ENCODE results near the gene WDR75. TPM values are rescaled to one million over a fixed set of nuclear protein-coding genes. Genes with fewer than 3 reads are reported as not detected.

The WDR75 gene
- total RNA-seq, 1 donor from 2014 or later, result 36.0 TPM

DNA sequence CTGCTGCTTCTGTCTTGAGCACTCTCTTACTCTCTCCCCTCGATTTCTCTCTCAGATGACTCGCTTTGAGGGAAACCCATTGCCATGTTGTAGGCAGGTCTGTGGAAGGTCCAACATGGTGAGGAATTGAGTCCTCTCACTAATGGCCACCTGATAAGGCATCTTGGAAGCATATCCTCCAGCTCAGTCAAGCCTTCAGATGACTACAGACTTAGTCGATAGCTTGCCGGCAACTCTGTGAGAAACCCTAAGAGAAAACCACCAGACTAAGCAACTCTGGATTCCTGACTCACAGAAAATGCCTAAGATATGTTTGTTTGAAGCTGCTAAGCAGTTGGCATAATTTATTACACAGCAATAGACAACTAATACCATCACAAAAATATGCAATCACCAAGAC, 51.2 kb downstream of the WDR75 start:
- no peak for DNase-seq (ENCODE audit: extremely low read depth, low read depth, low spot score)

DNA sequence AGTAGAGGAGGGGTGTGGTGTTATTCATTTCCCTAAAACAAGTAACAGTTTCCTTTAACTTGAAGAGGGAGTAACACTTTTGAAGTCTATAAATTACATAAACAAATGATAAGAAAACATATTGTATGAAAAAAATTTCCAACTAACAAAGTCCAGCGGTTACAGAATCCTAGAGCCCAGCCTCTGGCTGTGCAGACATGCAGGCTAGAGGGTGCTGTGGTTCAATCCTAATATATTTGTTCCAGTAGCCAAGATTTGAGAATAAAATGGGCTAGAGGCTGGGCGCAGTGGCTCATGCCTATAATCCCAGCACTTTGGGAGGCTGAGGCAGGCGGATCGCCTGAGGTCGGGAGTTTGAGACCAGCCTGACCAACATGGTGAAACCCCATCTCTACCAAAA, 56.9 kb downstream of the WDR75 start:
- no peak for DNase-seq (ENCODE audit: extremely low read depth, low read depth, low spot score)

GRCh38 chr2:189499137-189499536, 57.9 kb downstream of the WDR75 start:
- no peak for DNase-seq (ENCODE audit: extremely low read depth, low read depth, low spot score)

DNA sequence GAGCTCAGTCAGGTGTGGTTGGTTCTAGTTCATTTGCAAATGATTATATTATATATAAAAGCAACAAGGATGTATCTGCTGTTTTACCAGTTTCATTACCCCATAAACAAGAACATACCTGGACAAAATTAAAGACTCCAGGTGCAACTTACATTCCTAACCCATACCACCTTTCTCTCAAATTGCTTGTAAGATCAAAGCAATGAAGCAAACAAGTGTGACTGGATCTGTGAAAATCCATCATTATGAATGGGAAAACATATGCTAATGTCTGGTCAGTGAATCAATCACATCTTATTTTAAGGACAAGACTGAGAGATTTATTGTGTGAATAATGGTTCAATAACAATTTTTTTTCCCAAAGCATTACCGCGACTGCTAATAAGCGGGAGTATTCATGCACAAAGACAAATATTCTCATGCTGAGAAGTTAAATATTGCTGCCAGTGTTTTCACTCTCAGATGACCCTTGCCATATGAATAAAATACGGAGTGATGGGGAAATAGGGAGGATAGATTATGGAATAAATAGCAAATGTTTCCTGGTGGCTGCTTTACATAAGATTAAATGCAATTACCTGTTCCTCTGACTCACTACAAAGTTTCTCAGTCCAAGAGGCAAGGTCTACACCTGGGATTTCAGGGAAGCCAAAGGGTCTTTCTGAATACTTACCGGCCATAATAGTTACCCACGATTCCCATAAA, 59.3 kb downstream of the WDR75 start:
- DNase-seq (ENCODE audit: extremely low read depth, low read depth, low spot score), result no peak

DNA sequence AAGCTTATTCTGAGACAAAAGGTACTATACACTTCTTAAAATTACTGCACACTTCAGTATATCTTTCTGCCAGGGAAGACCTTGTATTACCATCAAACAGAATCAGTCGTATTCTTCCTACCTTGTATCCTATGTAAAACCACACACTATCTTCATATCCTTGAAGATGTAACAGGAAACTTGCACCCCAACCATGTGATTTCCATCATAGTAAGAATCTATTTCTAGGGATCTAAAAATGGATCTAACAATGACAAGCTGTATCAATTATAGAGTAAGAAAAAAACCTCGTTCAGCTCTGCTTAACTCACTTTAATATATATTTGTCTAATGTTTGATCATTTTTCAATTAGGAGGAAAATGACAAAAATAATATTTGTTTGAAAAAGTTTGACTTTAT, 60.2 kb downstream of the WDR75 start:
- DNase-seq (ENCODE audit: extremely low read depth, low read depth, low spot score), result no peak

DNA sequence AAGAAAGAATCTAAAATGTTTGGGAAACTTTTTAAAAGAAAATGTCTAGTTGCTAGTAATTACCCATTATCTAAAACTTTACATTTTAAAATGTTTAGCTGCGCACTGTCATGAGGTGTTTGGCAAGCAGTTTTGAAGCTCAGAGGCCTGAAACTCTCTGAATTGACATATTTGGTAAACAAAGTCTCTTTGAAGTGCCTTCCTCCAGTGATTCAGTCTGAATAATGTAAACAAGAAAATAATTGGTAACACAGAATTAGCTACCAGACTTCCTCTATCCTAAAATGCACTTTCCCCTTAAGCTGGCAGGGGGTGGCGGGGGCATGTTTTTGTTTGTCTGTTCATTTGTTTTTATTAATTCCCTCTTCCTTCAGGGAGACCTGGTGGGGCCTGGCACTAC, 61.4 kb downstream of the WDR75 start:
- DNase-seq (ENCODE audit: extremely low read depth, low read depth, low spot score), result no peak

GRCh38 chr2:189504238-189504637, 63.0 kb downstream of the WDR75 start:
- DNase-seq (ENCODE audit: extremely low read depth, low read depth, low spot score), result no peak

GRCh38 chr2:189505492-189505891, 64.2 kb downstream of the WDR75 start:
- no peak for DNase-seq (ENCODE audit: extremely low read depth, low read depth, low spot score)

DNA sequence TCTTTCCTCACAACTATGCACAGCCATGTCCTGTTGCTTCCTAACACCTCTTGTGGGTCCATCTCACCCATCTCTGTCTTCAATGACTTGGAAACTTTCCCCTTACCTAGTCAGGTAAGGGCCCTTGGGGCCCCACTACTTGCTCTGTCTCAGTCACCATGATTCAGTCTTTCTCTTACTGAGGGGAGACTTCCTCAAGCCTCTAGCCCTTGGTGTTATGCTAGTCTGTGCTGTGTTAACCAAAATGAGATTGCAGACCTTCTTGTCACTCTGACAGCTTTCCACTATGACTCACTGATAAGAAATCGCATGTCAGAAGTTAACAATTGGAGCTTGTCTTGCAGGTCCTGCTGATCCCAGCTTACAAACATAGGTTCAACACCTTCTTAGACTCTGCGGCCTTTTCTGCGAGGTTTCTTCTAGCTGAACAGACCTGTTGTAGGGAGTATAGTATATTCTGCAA, 65.3 kb downstream of the WDR75 start:
- DNase-seq (ENCODE audit: extremely low read depth, low read depth, low spot score), result peak; percentile 4

DNA sequence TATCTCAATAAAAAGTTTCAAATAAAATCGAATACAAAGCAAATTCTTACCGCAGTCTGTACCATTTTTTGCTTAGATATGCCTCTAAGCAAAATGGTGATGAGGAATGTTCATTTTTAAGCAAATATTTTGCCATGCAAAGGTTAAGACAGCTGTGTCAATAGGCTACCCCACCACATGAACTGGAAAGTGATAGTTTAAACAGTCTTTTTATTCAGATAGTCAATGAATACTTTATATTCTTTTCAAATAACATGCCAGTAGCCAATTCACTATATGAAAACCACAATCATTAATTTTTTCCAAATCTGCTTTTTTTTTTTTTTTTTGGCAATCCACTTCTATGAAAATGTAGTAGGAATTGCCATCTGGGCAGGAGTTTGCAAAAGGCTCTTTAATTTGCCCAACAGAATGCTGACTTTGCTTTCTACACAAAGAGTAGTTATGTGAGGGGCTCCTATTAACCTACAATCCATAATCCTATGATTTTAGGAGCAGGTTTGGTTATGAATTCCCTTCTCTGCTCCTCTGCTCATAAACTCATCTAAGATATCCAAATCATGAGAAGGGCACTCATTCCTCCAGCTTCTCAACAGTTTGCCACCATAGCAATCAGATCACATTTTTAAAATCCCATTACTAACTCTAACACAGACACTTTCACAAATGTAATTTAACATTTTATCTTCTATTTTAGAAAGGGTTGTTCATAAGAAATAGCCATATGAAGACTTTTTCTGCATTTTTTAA, 70.1 kb downstream of the WDR75 start:
- DNase-seq (ENCODE audit: extremely low read depth, low read depth, low spot score), result no peak

GRCh38 chr2:189511960-189512319, 70.7 kb downstream of the WDR75 start:
- no peak for DNase-seq (ENCODE audit: extremely low read depth, low read depth, low spot score)

GRCh38 chr2:189512879-189513278, 71.6 kb downstream of the WDR75 start:
- DNase-seq (ENCODE audit: extremely low read depth, low read depth, low spot score), result no peak

- DNase-seq (ENCODE audit: extremely low read depth, low read depth, low spot score), result no peak
These were observed 72.8 kb downstream of the WDR75 start for GRCh38 chr2:189514104-189514503.

DNA sequence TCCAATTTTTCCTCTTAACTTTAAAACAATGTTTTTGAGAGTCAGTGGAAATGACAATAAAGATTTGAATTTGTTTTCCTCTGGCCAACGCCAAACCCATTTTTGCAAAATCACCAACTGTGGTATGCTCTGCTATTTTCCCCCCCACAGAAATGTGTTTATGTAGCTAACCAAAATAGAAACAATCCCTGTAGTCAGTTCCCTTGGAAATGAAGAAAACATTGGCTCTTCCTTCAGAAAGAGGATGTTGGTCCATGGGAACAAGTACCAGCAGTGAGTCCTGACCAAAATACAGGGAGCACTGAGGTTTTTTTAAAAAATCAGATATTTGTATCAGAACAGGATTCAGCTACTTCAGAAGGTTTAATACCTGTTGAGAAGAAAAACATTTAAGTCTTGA, 74.0 kb downstream of the WDR75 start:
- no peak for DNase-seq (ENCODE audit: extremely low read depth, low read depth, low spot score)

GRCh38 chr2:189516546-189516945, 75.3 kb downstream of the WDR75 start:
- DNase-seq (ENCODE audit: extremely low read depth, low read depth, low spot score), result no peak

GRCh38 chr2:189517847-189518535, 76.7 kb downstream of the WDR75 start:
- no peak for DNase-seq (ENCODE audit: extremely low read depth, low read depth, low spot score)

GRCh38 chr2:189519631-189520387, 78.5 kb downstream of the WDR75 start:
- DNase-seq (ENCODE audit: extremely low read depth, low read depth, low spot score), result no peak

- DNase-seq (ENCODE audit: extremely low read depth, low read depth, low spot score), result no peak
These were observed 80.6 kb downstream of the WDR75 start for GRCh38 chr2:189521699-189522434.

GRCh38 chr2:189522435-189523151, 81.3 kb downstream of the WDR75 start:
- DNase-seq (ENCODE audit: extremely low read depth, low read depth, low spot score), result no peak

GRCh38 chr2:189524746-189525145, 83.5 kb downstream of the WDR75 start:
- DNase-seq (ENCODE audit: extremely low read depth, low read depth, low spot score), result no peak
